GM12875 (cell line): Measurements from ENCODE around the gene CHST10.
A peak's percentile ranks its signal among the peaks of the same experiment; 100 is the strongest.

Experiments
- H3K4me3 ChIP-seq: one replicate; pipeline ENCODE4 v1.5.1; 2011; ENCODE audit warnings: low read depth, low read length, control low read depth
- TF ChIP-seq, protein P1 (sequence below): IDR thresholded peaks from 2 replicates; pipeline ENCODE4 v1.5.1; 2011; ENCODE audit warnings: low read depth, mild to moderate bottlenecking, control low read depth, inconsistent platforms, low read length, moderate library complexity, borderline replicate concordance; ENCODE audit not compliant: insufficient read depth

The CHST10 gene

DNA sequence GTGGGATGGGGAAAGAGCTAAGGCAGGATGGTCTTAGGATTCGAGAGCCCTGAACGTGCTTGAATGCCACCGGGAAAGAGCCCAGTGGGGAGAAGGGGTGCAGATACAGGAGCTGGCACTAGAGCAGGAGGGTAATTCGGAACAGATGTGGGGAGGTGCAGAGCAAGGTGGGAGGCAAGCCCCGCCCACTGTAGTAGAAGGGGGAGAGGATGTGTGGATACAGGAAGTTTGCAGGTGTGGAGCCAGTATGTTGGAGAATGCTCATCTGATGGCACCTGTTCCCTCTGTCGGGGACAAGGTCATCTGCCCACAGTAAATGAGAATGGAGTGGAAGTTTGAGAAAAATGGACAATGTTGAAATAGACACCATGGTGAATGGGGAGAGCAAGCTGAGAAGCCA is 28.8 kb downstream of the CHST10 start:
- TF ChIP-seq, protein P1, sequence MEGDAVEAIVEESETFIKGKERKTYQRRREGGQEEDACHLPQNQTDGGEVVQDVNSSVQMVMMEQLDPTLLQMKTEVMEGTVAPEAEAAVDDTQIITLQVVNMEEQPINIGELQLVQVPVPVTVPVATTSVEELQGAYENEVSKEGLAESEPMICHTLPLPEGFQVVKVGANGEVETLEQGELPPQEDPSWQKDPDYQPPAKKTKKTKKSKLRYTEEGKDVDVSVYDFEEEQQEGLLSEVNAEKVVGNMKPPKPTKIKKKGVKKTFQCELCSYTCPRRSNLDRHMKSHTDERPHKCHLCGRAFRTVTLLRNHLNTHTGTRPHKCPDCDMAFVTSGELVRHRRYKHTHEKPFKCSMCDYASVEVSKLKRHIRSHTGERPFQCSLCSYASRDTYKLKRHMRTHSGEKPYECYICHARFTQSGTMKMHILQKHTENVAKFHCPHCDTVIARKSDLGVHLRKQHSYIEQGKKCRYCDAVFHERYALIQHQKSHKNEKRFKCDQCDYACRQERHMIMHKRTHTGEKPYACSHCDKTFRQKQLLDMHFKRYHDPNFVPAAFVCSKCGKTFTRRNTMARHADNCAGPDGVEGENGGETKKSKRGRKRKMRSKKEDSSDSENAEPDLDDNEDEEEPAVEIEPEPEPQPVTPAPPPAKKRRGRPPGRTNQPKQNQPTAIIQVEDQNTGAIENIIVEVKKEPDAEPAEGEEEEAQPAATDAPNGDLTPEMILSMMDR: no peak

GRCh38 chr2:100383954-100384353 is 33.5 kb downstream of the CHST10 start:
- H3K4me3 ChIP-seq: no peak overlapping the region
- TF ChIP-seq, protein P1: no peak

More for the DNA sequence above, 28.8 kb downstream of the CHST10 start:
- no peak overlapping the region for H3K4me3 ChIP-seq

- no peak overlapping the region for H3K4me3 ChIP-seq
- TF ChIP-seq, protein P1: no peak
Measured at GRCh38 chr2:100383306-100383705, 34.2 kb downstream of the CHST10 start.

DNA sequence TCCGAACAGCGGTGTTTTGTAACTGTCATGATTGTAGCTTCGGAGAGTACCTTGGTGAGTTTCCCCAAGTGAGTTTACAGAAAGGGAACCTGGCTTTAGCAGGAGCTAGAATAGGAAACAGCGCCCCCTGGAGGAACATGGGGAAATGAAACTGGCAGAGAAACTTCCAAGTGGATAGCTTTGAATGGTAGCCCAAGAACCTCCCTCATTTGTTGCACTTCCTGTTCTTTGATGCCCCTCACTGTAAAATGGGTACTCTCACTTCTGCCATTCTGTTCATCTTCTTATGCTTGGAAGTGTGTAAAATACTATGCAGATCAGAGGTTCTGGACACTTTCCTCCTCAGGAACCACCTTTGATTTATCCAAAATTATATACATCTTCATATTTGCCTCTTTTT is 36.2 kb downstream of the CHST10 start:
- TF ChIP-seq, protein P1: peak; percentile 83
- H3K4me3 ChIP-seq: no peak overlapping the region

GRCh38 chr2:100380681-100381080 is 36.8 kb downstream of the CHST10 start:
- TF ChIP-seq, protein P1: no peak
- H3K4me3 ChIP-seq: no peak overlapping the region

DNA sequence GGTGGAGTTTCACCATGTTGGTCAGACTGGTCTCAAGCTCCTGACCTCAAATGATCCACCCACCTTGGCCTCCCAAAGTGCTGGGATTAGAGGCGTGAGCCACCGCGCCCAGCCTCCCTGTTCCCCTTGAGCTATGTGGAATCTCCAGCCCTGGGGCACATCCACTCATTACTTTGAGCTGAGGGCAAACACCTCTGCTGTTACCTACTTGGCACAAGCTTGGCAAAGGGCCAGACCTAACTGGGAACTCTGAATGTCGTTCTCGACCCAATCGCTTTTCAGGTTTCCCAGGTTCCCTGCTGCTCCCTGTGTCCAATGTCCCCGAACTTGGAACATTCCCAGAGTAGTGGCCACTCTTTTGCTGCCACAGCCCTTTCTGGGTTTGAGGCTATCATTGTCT is 40.6 kb downstream of the CHST10 start:
- TF ChIP-seq, protein P1: no peak
- no peak overlapping the region for H3K4me3 ChIP-seq

DNA sequence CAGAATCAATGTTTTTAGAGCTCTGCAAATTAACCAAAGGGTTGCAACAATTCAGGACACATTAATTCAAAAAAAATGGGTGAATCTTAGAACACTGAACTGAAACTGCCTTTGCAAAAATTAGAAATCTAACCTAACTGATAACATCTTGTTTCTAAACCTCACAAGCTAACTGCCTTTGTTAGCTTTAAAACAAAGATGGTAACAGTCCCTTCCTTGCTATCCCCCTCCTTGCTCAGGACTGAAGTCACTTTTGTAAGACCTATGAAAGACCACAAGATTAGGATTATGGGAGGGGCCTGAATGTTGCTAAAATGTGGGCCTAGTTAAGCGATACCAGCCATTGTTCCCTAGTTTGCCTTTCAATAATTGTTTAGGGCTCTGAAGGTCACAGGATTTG is 50.3 kb downstream of the CHST10 start:
- TF ChIP-seq, protein P1: no peak
- H3K4me3 ChIP-seq: no peak overlapping the region
